HepG2 (cell line): ENCODE data around the gene PPOX. TPM values are rescaled to one million over a fixed set of nuclear protein-coding genes. Genes with fewer than 3 reads are reported as not detected.

Experiments
- HDAC1 ChIP-seq: sonication (generic); formaldehyde crosslinking; IDR thresholded peaks from 2 replicates; pipeline ENCODE4 v1.5.1; 2020; ENCODE audit warnings: mild to moderate bottlenecking, missing genetic modification reagents
- LCORL ChIP-seq, 2 experiments: fragments of 450-650 bp in 1 of 2; sonication (generic) in 1 of 2; formaldehyde crosslinking in 1 of 2; IDR thresholded peaks; 2 replicates each; pipeline versions ENCODE4 v1.5.0 to v1.6.1; 2017 to 2020; ENCODE audit warnings: antibody characterized with exemption in 1 of 2, missing genetic modification reagents in 1 of 2
- MIER3 ChIP-seq: IDR thresholded peaks from 2 replicates; pipeline ENCODE4 v1.6.1; 2016; ENCODE audit warnings: missing compliant biosample characterization, borderline replicate concordance
- MLXIP ChIP-seq: sonication (generic); formaldehyde crosslinking; IDR thresholded peaks from 2 replicates; pipeline ENCODE4 v1.9.0; 2021; ENCODE audit warnings: missing genetic modification reagents, borderline replicate concordance
- PHF21A ChIP-seq: sonication (generic); formaldehyde crosslinking; IDR thresholded peaks from 2 replicates; pipeline ENCODE4 v1.5.0; 2020; ENCODE audit warnings: mild to moderate bottlenecking, missing genetic modification reagents
- SOX6 ChIP-seq, 2 experiments: fragments of 450-650 bp in 1 of 2; sonication (generic) in 1 of 2; formaldehyde crosslinking in 1 of 2; IDR thresholded peaks; 2 replicates each; pipeline versions ENCODE4 v1.4.0 to v1.6.1; 2017 to 2020; ENCODE audit warnings: antibody characterized with exemption in 1 of 2, mild to moderate bottlenecking in 1 of 2, missing genetic modification reagents in 1 of 2
- SP140L ChIP-seq: sonication (generic); formaldehyde crosslinking; IDR thresholded peaks from 2 replicates; pipeline ENCODE4 v1.4.0; 2020; ENCODE audit warnings: missing genetic modification reagents, borderline replicate concordance
- TGIF2 ChIP-seq: IDR thresholded peaks from 2 replicates; pipeline ENCODE4 v1.6.1; 2016; ENCODE audit warnings: control low read depth, missing compliant biosample characterization
- ZIK1 ChIP-seq: sonication (generic); formaldehyde crosslinking; IDR thresholded peaks from 2 replicates; pipeline ENCODE4 v1.5.0; 2020; ENCODE audit warnings: mild to moderate bottlenecking, low read depth, missing genetic modification reagents, borderline replicate concordance
- ZMYM4 ChIP-seq: sonication (generic); formaldehyde crosslinking; IDR thresholded peaks from 2 replicates; pipeline ENCODE4 v1.8.1; 2023; ENCODE audit warnings: mild to moderate bottlenecking, missing genetic modification reagents
- ZNF609 ChIP-seq: sonication (generic); formaldehyde crosslinking; IDR thresholded peaks from 2 replicates; pipeline ENCODE4 v1.4.0; 2020; ENCODE audit warnings: mild to moderate bottlenecking, missing genetic modification reagents, borderline replicate concordance
- polyA plus RNA-seq, 8 experiments: library from polyadenylated mRNA; depleted of rRNA in 3 of 8; stranded (reverse) in 7 of 8; unstranded in 1 of 8; fragments of >200 nt; fragmentation: Illumina TruSeq in 4 of 8; extraction: Trizol in 4 of 8; gene quantifications; 2 replicates each; pipeline versions ENCODE4 v1.2.1 to v1.2.3, GENCODE V29; 2011 to 2016; ENCODE audit warnings: low read depth in 4 of 8, missing spikeins in 1 of 8, mixed read lengths in 1 of 8; ENCODE audit not compliant: insufficient read depth in 1 of 8
- total RNA-seq, 5 experiments: library from RNA; depleted of rRNA; stranded (reverse); fragments of >200 nt; fragmentation: Illumina TruSeq; extraction: Trizol; gene quantifications; 2 replicates each; pipeline ENCODE4 v1.2.3, GENCODE V29; 2016; ENCODE audit warnings: low read depth in 1 of 5
- TF ChIP-seq, protein P1 (sequence below): sonication (generic); formaldehyde crosslinking; IDR thresholded peaks from 2 replicates; pipeline ENCODE4 v1.5.1; 2020; ENCODE audit warnings: mild to moderate bottlenecking, missing genetic modification reagents, moderate library complexity

Gene PPOX
- total and polyA plus RNA-seq, 2 of the 13 experiments (the other 11 are each of a cell fraction or from before 2014, with no cell fraction given) = 15.5 to 27.7 TPM

DNA sequence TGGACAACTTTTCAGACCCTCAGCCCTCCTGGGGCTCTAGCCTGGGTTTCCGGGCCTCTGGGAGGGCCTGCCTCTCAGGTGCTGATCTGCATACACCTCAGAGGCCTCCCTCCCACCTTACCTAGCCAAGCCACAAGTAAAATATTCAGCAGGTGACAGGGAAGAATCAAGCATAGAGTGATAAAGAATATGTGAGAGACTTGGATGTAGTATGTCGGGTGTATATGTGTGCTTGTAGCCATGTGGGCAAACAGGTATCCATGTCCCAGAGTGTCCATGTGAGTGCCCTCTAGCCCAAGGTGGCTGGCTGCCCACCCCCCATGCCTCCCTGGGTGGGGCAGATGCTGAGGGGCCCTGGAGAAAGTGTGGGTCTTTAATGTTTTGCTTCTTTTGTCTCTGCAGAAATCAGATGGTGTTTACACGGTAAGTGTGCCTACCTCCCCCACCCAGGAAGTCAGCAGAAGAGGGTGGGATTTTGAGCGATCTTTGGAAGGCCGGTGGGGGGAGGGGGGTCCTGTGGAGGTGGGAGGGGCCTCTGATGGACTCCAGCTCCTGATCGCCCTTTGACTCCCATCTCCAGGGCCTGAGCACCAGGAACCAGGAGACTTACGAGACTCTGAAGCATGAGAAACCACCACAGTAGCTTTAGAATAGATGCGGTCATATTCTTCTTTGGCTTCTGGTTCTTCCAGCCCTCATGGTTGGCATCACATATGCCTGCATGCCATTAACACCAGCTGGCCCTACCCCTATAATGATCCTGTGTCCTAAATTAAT is 52.3 kb downstream of the PPOX start (continued):
- peak; percentile 63; the same call in 1 of the 2 replicates for TF ChIP-seq PHF21A (CRISPR knock-in tag)
- TF ChIP-seq, protein P1, sequence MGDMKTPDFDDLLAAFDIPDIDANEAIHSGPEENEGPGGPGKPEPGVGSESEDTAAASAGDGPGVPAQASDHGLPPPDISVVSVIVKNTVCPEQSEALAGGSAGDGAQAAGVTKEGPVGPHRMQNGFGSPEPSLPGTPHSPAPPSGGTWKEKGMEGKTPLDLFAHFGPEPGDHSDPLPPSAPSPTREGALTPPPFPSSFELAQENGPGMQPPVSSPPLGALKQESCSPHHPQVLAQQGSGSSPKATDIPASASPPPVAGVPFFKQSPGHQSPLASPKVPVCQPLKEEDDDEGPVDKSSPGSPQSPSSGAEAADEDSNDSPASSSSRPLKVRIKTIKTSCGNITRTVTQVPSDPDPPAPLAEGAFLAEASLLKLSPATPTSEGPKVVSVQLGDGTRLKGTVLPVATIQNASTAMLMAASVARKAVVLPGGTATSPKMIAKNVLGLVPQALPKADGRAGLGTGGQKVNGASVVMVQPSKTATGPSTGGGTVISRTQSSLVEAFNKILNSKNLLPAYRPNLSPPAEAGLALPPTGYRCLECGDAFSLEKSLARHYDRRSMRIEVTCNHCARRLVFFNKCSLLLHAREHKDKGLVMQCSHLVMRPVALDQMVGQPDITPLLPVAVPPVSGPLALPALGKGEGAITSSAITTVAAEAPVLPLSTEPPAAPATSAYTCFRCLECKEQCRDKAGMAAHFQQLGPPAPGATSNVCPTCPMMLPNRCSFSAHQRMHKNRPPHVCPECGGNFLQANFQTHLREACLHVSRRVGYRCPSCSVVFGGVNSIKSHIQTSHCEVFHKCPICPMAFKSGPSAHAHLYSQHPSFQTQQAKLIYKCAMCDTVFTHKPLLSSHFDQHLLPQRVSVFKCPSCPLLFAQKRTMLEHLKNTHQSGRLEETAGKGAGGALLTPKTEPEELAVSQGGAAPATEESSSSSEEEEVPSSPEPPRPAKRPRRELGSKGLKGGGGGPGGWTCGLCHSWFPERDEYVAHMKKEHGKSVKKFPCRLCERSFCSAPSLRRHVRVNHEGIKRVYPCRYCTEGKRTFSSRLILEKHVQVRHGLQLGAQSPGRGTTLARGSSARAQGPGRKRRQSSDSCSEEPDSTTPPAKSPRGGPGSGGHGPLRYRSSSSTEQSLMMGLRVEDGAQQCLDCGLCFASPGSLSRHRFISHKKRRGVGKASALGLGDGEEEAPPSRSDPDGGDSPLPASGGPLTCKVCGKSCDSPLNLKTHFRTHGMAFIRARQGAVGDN = peak; percentile 75
- 0 out of 2 replicates have a peak, but pooled peaks have one; percentile 77 for TF ChIP-seq ZIK1
- 0 out of 2 replicates have a peak, but pooled peaks have one; percentile 17 for TF ChIP-seq MLXIP (CRISPR knock-in tag)
- peak; percentile 50; the same call in 1 of the 2 replicates for TF ChIP-seq MIER3 (CRISPR knock-in tag)
- peak; percentile 87; the same call in 1 of the 2 replicates for TF ChIP-seq ZNF609 (CRISPR knock-in tag)
- no peak for TF ChIP-seq SP140L (CRISPR knock-in tag)
- 0 out of 2 replicates have a peak, but pooled peaks have one; percentile 26 for TF ChIP-seq TGIF2 (CRISPR knock-in tag)
- TF ChIP-seq HDAC1 (CRISPR knock-in tag) = peak; percentile 77
- no peak for TF ChIP-seq LCORL (IDR thresholded peaks at IDR 0.05)
- peak; percentile 75; the same call in 1 of the 2 replicates for TF ChIP-seq LCORL (CRISPR knock-in tag; IDR thresholded peaks at IDR 0.05)
- 0 out of 2 replicates have a peak, but pooled peaks have one; percentile 37 for TF ChIP-seq ZMYM4 (CRISPR knock-in tag)
- no peak for TF ChIP-seq SOX6 (IDR thresholded peaks at IDR 0.05)
- peak; percentile 92 for TF ChIP-seq SOX6 (CRISPR knock-in tag; IDR thresholded peaks at IDR 0.05)
